CD4-positive, alpha-beta T cell treated with Interleukin-21 for 1 hour (primary cell): ENCODE data around the gene CALHM6.
A peak's percentile ranks its signal among the peaks of the same experiment; 100 is the strongest.

Source experiments
- DNase-seq: peaks from one replicate; pipeline ENCODE4 v3.0.0-alpha.2; 2020

The CALHM6 gene

DNA sequence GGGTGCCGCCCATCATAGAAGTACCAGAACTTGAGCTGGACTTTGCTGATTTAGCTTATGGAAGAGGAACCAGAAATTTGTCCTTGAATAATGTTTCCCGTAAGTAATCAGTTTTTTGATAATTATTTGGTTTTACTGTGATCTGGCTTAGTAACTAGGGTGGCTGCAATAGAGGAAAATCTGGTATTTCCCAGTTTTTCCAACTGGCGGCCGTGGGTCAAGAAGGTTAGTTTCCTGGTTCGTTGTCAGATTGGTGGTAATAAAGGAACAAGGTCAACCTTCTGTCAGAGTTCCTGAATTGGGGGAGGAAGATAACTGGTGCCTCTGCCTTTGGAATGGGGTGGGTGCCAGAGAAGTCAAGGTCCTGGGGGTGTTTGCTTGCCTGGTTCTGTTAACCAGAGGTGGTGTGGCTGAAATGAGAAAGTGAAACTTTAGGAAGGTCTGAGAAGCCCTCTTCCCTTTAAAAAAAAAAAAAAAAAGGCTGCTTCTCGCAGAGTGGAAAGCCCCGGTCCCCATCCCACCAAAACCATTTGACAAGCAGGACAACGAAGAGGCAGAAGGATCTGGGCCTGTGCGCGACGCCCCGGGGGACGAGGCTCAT, at the start of gene CALHM6:
TSS of gene CALHM6 (plus strand) at position 45 of the 601 bp plus-strand sequence. CDS start at position 600, 555 bp downstream.
- no peak for DNase-seq

GRCh38 chr6:116412270-116412669, 48.9 kb upstream of the CALHM6 start:
- DNase-seq, result no peak

GRCh38 chr6:116413357-116413756, 47.8 kb upstream of the CALHM6 start:
- no peak for DNase-seq

- DNase-seq, result no peak
Measured at GRCh38 chr6:116417661-116418060, 43.5 kb upstream of the CALHM6 start.

GRCh38 chr6:116419069-116419786, 41.9 kb upstream of the CALHM6 start:
- DNase-seq, result no peak

DNA sequence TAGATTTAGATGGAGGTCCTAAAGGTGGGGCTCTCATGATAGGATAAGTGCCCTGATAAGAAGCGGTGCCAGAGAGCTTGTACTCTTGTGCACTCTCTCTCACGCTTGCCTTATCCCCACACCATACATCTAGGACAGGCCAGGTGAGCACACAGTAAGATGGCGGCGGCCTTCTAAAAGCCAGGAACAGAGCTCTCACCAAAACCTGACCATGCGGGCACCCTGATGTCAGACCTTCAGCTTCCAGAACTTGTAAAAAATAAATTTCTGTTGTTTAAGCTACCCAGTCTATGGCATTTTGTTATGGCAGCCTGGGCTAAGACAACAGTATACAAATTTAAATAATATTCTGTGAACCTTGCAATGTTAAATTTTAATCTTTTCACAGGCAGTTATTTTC, 40.8 kb upstream of the CALHM6 start:
- no peak for DNase-seq

GRCh38 chr6:116422238-116422637, 38.9 kb upstream of the CALHM6 start:
- no peak for DNase-seq

GRCh38 chr6:116424001-116424400, 37.2 kb upstream of the CALHM6 start:
- no peak for DNase-seq

GRCh38 chr6:116426551-116426950, 34.6 kb upstream of the CALHM6 start:
- no peak for DNase-seq

DNA sequence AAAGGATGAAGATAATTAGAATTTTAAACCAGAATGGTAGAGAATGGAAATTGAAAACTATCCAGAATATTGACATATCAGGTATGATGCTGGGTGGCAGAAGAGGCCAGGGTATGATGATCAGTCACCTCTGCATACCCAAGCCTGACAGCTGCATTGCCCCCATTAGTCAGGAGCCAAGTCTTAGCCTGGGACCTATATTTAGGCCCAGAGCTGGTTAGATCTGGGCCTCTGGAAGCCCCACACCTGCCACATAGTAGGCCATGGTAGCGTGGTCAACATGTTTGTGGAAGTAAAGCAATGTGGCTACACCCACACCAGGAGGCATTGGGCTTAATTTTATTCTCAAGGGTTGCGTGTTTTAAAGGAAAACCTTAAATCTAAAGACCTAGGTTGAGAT, 32.1 kb upstream of the CALHM6 start:
- no peak for DNase-seq

GRCh38 chr6:116430860-116431259, 30.3 kb upstream of the CALHM6 start:
- no peak for DNase-seq

- DNase-seq, result no peak
Measured at GRCh38 chr6:116431964-116432595, 29.1 kb upstream of the CALHM6 start.

DNA sequence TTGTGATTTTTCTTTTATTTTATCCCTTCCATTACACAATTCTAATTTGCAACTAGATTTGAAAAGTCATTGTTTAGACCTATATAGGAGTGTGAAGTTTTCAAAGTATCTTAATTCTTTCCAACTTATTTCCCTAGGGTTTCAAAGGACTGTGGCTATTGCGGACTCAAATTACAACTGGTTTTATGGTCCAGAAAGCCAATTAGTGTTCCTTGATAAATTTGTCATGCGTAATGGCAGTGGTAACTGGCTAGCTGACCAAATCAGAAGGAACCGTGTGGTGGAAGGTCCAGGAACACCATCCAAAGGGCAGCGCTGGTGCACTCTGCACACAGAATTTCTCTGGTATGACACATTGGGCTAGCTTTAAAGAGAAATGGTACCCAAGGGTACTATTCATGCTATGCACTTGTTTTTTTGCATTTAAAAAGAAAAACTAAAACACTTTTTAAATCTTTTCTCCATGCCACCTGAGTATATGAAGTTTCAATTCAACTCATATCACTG, 27.9 kb upstream of the CALHM6 start:
- no peak for DNase-seq

- no peak for DNase-seq
Measured at GRCh38 chr6:116434056-116434725, 27.0 kb upstream of the CALHM6 start.

- DNase-seq, result no peak
Measured at GRCh38 chr6:116436586-116436985, 24.6 kb upstream of the CALHM6 start.

GRCh38 chr6:116437656-116438055, 23.5 kb upstream of the CALHM6 start:
- DNase-seq, result no peak

DNA sequence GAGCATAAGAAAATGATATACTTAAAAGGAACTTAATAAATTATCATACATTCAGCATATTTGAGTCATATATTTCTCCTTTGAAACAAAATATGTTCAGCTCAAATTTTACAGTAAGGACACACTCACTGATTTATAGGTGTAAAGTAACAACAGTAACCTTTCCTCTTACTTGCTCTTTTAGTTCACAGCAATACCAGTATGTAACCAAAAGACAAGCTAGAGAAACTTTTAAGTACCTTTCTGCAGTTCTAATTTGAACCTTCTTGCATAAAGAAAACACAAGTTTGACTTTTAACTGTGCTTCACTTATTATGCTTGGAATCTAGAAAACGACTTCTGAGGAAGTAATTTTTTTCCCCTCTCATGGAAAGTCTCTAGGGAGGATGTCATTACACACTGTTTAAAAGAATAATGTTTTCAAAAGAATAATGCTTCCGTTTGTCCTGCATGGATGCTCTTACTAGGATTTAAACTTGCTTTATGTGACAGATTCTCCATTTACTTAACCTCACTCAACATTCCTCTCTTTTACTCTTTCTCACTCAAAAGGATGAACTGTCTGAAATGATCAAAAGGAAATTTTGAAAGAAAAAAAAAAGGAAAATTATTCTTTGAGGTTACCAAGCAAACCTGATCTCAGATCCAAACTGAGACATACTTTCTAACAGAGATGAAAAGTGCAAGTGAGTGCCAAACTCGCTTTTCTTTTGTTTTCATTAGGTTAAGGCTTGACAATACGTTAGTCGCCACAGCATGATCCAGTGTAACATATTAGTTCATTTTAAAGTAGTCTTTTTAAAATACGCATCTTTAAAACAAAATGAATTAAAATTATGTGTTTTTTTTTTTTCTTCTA, 22.4 kb upstream of the CALHM6 start:
- DNase-seq, result no peak

DNA sequence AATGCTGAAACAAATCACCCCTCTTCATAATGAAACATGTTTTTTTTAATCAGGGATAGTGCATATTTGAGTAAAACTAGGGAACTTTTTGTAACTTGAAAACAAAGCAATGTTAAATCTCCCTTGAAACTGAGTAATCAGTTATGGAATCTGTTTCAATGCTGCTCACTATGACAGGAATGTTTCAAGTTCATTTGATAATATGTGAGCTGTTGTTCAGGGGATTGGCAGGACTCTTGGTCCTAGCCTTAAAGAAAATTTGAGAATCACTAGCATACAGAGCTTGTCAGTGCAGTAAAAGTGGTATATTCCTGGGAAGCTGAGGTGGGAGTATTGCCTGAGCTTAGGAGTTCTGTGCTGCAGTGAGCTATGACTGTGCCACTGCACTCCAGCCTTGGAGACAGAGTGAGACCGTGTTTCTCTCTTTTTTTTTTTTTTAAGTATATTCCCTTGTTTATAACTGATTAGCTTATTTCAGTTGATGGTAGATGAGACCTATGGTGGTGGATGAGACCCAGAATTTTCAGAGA, 21.6 kb upstream of the CALHM6 start:
- no peak for DNase-seq

DNA sequence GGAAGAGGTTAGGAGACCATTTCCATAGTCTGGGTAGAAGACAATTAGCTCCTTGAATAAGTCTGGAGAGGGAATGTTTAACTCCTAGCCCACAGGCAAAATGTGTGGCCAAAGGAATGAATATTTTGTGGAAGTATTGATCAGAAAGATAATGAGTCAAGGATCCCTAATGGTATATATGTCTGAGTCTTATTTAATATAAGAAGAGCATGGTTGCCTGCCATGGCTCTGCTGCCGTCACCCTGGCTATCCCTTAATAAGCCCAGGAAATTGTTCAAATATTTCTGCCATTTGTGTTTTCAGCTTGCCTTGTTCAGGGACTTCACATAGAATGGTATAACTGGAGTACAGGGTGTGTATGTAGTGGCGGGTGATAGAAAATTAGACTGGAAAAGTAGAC, 18.1 kb upstream of the CALHM6 start:
- DNase-seq, result no peak

- DNase-seq, result peak; percentile 21
Measured at GRCh38 chr6:116444092-116444491, 17.1 kb upstream of the CALHM6 start.

- DNase-seq, result no peak
Measured at GRCh38 chr6:116444575-116444974, 16.6 kb upstream of the CALHM6 start.

DNA sequence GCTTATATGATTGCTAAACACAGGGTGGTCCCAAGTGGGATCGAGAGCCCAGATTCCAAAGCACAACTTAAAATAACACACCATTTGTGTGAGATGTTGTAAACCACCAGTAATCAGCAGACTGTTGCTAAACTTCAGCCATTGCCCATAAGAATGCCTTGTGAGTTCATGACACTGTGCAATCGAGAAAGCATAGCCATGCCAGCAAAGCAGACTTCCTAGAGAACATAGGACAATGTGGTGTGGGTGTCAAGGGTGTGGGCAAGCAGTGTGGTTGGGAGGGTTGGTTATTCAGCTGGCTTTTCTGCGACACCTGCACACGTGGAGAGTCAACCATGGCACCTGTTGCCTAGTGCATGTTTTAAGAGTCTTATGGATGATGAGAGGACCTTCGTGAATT, 16.1 kb upstream of the CALHM6 start:
- DNase-seq, result no peak
